ENCODE measurements around the gene TNFSF8.

The TNFSF8 gene

GRCh38 chr9:114869845-114870244, 60.5 kb downstream of the TNFSF8 start:
- no peak for DNase-seq (ENCODE audit: low read depth)

DNA sequence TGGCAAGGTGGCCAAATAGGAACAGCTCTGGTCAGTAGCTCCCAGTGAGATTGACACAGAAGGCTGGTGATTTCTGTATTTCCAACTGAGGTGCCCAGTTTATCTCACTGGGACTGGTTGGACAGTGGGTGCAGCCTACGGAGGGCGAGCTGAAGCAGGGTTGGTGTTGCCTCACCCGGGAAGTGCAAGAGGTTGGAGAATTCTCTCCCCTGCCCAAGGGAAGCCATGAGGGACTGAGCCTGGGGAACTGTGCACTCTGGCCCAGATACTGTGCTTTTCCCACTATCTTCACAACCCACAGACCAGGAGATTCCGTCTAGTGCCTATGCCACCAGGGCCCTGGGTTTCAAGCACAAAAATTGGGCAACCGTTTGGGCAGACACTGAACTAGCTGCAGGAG, 61.0 kb downstream of the TNFSF8 start:
- no peak for DNase-seq (ENCODE audit: low read depth)

- no peak for DNase-seq (ENCODE audit: low read depth)
Measured at GRCh38 chr9:114867327-114867726, 63.1 kb downstream of the TNFSF8 start.

GRCh38 chr9:114864471-114864870, 65.9 kb downstream of the TNFSF8 start:
- no peak for DNase-seq (ENCODE audit: low read depth)

GRCh38 chr9:114861922-114862605, 68.3 kb downstream of the TNFSF8 start:
- DNase-seq (ENCODE audit: low read depth) = no peak

DNA sequence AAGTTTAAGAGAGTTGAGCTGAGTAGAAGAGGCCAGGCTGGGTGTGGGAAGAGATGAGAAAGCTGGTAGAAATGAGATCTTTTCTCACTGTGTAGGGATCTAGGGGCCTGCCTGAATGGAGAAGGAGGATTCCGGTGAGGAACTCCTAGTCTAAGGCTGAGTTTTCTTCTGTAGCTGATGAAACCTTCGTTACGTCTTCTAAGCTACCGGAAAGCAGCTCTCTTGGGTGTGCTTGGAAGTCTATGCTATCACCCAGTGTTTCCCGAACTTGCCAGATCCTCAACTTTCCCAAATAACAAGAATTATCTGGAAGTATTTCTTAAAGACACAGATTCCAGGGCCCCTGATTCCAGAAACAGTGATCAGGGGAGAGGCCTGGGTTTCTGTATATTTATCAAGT, 69.1 kb downstream of the TNFSF8 start:
- no peak for DNase-seq (ENCODE audit: low read depth)

DNA sequence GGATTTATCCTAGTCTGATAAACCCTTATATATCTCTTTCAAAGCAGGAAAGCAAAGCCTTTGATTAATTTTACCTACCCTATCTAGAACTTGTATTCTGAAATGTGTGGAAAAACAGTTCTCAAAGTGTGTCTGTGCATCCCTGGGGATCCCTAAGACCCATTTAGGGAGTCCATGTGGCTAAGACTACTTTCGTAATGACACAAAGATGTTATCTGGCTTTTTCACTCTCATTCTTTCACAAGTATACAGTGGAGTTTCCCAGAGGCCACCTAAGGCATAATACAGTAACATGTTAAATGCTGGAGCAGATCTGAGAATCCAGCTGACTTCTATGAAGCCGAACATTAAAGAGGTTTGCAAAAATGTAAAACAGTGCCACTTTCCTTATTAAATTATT, 70.2 kb downstream of the TNFSF8 start:
- DNase-seq (ENCODE audit: low read depth) = no peak

DNA sequence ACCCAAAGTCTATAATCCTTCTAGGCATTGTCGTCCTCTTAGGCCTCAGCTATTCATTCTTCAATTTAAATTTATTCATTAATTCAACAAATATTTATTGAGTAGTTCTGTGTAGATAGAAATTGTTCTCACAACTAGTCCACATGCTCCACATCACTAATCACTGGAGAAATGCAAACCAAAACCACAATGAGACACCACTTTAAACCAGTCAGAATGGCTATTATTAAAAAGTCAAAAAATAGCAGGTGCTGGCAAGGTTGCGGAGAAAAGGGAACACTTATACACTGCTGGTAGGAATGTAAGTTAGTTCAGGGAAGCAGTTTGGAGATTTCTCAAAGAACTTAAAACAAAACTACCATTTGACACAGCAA, 73.5 kb downstream of the TNFSF8 start:
- DNase-seq (ENCODE audit: low read depth) = no peak

DNA sequence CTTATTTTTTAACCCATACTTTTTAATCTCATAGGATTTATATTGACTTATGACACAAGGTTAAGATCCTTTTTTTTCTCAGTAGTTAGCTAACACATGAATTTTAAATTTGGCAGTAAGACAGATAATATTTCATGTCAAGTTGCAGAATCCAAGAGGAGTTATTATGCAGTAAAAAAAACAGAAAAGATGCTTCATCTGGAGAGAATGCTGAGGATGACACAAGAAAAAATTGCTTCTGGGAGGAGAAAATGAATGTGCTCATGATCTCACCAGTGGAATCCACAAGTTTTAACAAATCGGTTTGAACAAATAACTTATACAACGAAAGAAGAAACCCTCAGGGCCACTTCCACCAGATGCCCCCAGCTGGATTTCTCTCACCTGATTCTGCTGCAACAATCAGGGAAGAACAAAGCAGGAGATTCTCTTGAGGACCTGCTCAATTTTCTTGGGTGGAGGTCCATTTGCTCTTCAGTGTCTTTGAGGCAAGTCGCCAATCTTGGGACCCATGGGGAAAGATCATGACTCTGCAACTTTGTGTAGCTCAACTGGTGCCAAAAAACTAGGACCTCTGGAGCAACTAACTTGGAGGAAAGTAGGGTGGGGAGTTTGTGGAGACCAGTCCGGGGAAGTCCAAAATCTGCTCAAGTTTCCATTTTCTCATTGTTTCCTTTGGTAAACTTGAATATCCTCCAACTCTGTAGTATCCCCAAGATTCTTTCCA, 74.0 kb downstream of the TNFSF8 start:
- DNase-seq (ENCODE audit: low read depth) = peak; percentile 83

DNA sequence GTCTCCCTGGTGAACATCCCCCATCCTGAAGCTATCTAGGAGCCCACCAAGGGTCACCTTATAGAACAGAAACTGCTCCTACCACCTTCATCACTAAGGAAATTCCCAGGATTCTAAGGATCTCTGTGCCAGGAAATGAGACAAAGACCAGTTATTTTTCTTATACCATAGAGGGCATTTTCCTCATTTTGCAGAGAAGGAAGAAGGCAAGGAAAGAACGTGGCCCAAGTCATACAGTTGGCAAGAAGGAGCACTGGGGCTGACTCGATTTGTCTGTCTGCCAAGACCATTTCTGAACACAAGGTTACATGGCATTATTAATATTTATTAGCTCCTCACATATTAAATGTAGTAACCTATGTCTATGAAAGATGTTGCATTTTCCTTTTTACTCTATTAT, 74.9 kb downstream of the TNFSF8 start:
- no peak for DNase-seq (ENCODE audit: low read depth)

DNA sequence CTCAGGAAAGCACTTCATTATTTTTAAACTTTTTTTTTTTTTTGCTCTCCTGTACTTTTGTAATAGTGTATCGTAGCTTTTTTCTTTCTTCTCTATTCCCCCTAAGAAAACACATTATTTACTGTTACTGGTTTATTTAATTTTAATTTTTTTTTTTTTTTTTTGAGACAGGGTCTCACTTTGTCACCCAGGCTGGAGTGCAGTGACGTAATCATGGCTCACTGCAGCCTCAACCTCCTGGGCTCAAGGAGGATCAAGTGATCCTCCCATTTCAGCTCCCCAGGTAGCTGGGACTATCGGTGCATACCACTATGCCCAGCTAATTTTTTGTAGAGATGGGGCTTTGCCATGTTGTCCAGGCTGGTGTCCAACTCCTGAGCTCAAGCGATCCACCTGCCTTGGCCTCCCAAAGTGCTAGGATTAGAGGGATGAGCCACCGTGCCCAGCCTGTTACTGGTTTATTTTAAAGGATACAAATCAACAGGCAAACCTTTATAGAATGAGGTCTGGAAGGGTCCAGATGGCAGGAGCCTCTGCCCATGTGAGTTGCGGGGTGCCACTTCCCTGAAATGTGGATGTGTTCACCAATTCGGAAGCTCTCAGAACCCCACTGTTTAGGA, 75.5 kb downstream of the TNFSF8 start:
- no peak for DNase-seq (ENCODE audit: low read depth)

DNA sequence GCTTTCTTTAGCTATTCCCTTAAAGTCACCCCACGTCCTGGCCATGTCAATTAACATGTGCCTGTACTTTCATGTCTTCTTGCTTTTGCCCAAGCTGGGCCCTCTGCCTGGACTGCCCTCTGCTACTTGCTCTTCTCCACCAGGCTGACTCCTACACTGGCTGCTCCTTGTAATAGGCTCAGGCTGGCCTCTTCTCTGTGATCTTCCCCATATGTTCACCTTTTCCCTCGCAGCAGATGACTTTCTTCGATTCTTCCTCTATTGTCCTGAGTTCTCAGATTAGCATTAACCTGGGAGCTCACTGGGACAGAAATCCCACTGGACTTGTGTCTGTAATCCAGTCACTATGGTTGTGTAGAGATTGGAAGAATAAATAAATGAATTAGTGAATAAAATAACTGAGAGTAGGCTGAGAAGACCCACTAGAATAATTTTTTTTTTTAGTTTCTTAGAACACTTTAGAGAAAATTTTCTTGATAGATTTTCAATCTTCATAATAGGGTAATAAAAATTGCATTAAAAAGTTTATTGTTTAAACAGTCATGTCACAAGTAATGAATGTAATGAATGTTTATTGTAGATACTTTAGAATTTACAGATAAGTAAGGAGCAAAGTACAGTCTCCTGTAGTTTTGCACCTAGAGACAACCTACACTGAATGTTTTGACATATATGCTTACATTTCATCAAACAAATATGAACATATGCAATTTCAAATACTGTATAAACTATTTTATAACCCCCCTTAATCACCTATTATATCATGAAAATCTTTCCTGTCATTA, 77.1 kb downstream of the TNFSF8 start:
- no peak for DNase-seq (ENCODE audit: low read depth)

DNA sequence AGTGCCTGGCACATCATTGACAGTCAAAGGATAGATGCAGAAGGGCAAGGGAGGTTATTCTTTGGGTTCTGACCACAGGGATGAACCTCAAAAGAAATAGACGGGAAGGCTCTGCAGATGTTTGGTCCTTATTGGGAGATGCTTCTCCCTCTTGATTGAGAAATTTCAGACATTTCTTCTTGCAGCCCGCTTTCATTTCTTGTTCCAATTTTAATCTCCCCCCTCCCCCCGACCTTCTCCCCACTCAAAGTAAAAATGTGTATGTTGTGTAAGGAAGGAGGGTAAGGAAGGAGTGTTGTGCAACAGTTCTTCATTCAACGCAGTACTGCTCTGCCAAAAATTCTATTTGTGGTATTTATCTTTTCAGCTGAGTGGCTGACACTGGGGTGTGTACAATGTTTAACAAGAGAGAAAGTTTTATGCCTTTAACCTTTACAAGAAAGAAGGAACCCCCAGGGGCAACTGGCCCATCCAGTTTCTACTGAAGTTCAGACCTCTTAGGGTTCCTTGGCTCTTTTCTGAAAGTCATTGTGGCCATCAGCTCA, 78.3 kb downstream of the TNFSF8 start:
- DNase-seq (ENCODE audit: low read depth) = peak; percentile 88

DNA sequence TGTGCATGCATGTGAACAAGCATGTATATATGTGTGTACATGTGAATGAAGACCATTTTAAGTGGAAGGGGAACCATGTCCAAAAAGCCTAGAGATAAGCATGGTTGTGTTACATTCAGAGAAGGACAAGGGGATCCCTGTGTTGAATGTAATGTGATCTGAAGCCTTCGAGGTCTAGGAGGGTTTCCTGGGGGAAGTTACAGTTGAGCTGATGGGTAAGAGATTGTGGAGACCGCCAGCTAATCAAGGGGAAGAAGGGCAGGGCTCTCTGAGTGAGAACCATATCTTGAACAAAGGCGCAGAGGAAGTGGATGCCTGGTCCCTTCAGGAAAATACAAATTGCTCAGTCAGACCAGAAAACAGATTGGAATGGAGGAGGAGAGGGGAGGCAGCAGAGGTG, 79.1 kb downstream of the TNFSF8 start:
- DNase-seq (ENCODE audit: low read depth) = no peak
